ENCODE results near the gene INTS1.

The INTS1 gene

GRCh38 chr7:1484569-1484968, 19.6 kb downstream of the INTS1 start:
- no peak for DNase-seq

GRCh38 chr7:1483536-1484505, 20.4 kb downstream of the INTS1 start:
- no peak for DNase-seq

- DNase-seq = no peak
Measured at GRCh38 chr7:1483079-1483478, 21.1 kb downstream of the INTS1 start.

GRCh38 chr7:1481300-1481699, 22.9 kb downstream of the INTS1 start:
- no peak for DNase-seq

DNA sequence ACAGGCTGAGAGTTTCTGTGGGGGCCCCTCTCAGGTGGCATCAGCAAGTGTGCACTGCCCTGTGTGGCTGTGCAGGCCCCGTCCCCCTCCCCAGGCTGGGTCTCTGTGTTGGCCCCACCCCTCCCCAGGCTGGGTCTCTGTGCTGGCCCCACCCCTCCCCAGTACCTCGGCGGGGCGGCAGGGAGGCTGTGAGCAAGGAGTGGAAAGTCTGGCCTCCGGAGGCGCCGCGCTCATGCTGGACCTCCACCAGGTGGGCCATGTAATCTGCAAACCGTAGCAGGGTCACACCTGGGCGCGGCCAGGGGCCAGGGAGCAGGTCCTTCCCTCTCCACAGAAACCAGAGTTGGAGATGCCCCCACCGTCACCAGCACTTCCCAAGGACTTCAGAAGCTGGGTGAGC, 23.5 kb downstream of the INTS1 start:
- DNase-seq = no peak

- no peak for DNase-seq
Measured at GRCh38 chr7:1479287-1479686, 24.9 kb downstream of the INTS1 start.

- no peak for DNase-seq
Measured at GRCh38 chr7:1478480-1478879, 25.7 kb downstream of the INTS1 start.

- DNase-seq = no peak
Measured at GRCh38 chr7:1476859-1477258, 27.3 kb downstream of the INTS1 start.

DNA sequence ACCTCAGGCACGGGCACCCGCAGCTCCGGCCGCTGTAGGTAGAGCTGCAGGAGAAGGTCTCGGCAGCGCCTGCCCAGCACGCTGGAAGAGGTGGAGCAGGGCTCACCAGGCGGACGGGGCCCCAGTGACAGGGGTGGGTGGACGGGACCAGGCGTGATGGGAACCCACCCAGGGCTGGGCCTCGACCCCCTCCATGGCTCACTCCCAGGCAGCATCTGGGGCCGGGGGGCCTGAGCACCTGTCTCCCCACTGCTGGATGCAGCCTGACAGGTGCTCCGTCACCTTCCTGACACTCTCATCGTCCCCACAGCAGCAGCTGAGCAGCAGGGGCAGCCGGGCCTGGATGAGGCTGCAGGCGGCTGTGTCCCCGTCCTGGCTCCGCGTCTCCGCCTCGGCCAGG, 28.2 kb downstream of the INTS1 start:
- no peak for DNase-seq

- no peak for DNase-seq
Measured at GRCh38 chr7:1475393-1475792, 28.8 kb downstream of the INTS1 start.

GRCh38 chr7:1474736-1475135, 29.5 kb downstream of the INTS1 start:
- no peak for DNase-seq

DNA sequence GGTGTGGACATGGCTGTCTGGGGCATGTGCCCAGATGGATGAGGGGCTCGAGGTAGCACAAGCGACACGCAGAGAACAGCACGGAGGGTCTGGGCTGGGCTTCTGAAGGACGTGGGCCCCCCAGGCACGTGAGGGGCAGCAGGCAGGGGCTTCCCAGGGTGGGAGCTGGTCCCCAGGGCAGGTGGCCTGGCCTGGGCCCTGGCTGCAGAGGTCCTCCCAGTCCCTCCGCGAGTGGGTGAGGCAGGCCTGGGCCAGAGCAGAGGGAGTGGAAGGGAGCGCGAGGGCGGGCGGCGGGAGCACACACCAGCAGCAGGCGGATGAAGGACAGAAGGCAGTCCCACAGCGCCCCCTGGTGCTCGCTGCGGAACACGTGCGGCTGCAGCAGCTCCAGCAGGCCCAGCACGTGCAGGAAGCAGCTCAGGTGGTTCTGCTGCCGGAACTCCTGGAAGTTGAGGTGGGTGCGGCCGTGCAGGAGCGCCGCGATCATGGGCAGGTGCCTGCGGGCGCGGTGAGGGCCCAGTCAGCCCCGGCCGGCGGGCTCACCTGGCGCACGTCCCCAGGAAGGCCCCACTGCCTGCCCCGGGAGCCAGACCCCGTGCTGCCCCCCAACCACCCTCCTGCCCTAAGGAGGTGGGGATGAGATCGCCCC, 30.2 kb downstream of the INTS1 start:
- DNase-seq = peak; percentile 90

DNA sequence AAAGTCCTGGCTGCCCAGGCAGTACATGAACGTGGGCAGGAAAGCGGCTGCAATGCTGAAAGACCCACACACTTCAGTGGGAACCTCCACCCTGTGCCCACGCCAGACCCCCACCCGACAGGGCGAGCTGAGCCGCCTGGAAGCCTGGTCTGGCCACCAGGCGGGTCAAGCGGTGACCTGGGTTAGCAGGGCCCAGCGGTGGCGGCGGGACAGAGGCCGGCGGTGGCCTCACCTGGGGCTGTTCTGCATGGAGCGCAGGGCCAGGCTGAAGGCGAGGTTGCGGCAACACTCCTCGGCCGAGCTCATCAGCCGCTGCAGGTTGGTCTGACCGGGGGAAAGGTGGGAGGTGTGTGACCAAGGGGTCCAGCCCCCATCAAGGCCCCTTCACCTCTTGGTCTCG, 33.3 kb downstream of the INTS1 start:
- no peak for DNase-seq

GRCh38 chr7:1468643-1469298, 35.4 kb downstream of the INTS1 start:
- no peak for DNase-seq

DNA sequence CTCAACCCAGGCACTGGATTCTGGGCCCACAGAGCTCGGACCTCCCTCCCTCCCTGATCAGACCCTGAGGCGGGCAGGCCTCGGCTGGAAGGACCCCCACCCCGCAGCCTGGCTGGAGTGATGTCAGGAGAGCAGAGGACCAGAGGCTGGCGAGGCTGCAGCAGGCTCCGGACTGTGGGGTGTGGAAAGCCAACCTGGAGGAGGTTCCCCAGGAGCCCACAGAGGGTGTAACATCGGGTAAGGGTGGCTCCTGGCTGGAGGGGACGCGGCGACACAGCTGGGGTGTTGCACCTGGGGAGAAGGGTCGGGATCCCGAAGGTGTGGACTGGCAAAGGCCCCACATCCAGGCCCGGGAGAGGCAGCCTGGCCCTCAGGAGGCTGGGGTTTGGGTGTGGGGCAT, 36.0 kb downstream of the INTS1 start:
- no peak for DNase-seq

- peak; percentile 59 for DNase-seq
Measured at GRCh38 chr7:1466524-1467271, 37.5 kb downstream of the INTS1 start.

DNA sequence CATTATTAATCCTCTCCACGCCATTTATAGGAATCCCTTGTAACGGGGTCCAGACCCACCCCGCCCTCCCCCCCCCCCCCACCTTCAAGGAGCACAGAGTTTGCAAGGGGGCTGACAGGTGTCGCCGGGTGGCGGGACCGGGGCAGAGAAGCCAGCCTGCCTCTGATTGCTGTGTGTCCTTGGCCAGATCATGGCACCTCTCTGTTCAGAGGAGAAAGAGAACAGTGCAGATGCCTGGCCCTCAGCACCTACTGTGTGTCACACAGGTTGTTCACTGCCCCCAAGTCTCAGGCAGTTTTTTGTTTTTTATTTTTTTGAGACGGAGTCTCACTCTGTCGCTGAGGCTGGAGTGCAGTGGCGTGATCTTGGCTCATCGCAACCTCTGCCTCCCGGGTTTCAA, 39.5 kb downstream of the INTS1 start:
- DNase-seq = no peak

DNA sequence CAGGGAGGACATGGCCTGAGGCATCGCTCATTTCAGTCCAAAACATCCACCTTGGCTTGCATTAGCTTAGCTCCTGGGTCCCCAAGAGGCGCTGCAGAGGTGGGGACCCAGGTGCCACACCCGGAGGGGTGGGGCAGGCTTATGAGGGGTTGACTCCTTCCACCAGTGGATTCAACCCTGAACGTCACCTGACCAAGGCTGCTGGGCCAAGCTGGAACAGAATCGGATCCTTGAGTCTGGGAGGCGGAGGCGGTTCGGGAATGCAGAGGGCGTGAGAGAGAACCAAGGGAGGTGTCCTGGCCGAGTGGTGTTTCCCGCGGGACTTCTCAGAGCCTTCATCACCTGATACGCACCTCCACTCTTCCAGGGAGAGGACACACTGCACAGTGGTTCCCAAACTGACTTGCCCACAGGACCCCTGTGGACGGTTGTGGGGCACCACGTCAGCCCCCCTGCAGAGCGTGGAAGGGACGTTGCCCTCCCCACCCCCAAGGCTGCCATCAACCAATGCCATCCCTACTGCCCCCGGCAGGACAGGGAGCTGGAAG, 40.4 kb downstream of the INTS1 start:
- peak; percentile 10 for DNase-seq

- peak; percentile 15 for DNase-seq
Measured at GRCh38 chr7:1461646-1462375, 42.4 kb downstream of the INTS1 start.

GRCh38 chr7:1460821-1461645, 43.2 kb downstream of the INTS1 start:
- DNase-seq = peak; percentile 10

Data from retina (tissue), 1 donor.